ENCODE measurements around the gene FALEC.

DNA sequence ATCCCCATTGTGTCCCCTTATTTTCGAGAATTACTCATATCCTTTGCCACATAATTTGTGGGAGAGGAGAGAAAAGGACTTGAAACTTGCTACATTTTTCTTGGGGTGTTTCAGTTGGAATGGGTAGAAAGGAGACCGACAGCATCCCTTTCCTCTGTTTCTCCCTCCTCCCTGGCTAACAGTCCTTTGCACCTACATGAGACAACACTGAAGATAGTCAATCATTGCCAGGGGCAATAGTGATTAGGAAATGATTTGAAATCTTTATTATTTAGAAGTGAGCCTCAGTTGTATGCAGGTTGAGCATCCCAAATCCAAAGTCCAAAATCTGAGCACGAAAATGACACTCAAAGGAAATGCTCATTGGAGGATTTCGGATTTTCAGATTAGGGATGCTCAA lies 36.2 kb upstream of the FALEC start:
- TF ChIP-seq SP1 (IDR thresholded peaks at IDR 0.05) (no peak), ARNT (IDR thresholded peaks at IDR 0.05) (no peak), FOXA1 (IDR thresholded peaks at IDR 0.05) (no peak), SUZ12 (IDR thresholded peaks at IDR 0.05) (no peak), ZNF384 (IDR thresholded peaks at IDR 0.05) (no peak), TARDBP (IDR thresholded peaks at IDR 0.05) (no peak), CTBP1 (IDR thresholded peaks at IDR 0.05; ENCODE audit: borderline replicate concordance) (no peak), ELF4 (IDR thresholded peaks at IDR 0.05) (no peak)
